CD4-positive, CD25-positive, alpha-beta regulatory T cell (primary cell): ENCODE measurements around the gene ACTR1B. TPM values are rescaled to one million over a fixed set of nuclear protein-coding genes. Genes with fewer than 3 reads are reported as not detected.

Experiments used
- ATAC-seq, 2 donors: fragments of 150-1000 bp; cut with Tn5 transposase; one replicate each; pipeline ENCODE4 v1.10.0; 2021; ENCODE audit warnings: low read depth in 2 of 2, moderate number of reproducible peaks in 2 of 2, moderate library complexity in 1 of 2
- DNase-seq, 3 donors: peaks; one replicate each; pipeline versions ENCODE4 v3.0.0 to v3.0.0-alpha.2; 2012 to 2022; ENCODE audit warnings: mixed read lengths in 1 of 3
- H3K27ac ChIP-seq: one replicate; pipeline ENCODE4 v1.7.0; 2013; ENCODE audit warnings: mild to moderate bottlenecking, low read length; ENCODE audit not compliant: insufficient read depth, poor library complexity, severe bottlenecking
- H3K27me3 ChIP-seq: one replicate; pipeline ENCODE4 v1.7.0; 2013; ENCODE audit warnings: low read length; ENCODE audit not compliant: control insufficient read depth, insufficient read depth
- H3K36me3 ChIP-seq: one replicate; pipeline ENCODE4 v1.7.0; 2013; ENCODE audit warnings: mild to moderate bottlenecking, low read length, moderate library complexity; ENCODE audit not compliant: control insufficient read depth, insufficient read depth
- H3K4me1 ChIP-seq: 2 replicates; pipeline ENCODE4 v1.7.0; 2013; ENCODE audit warnings: mild to moderate bottlenecking, low read length; ENCODE audit not compliant: insufficient read depth, control insufficient read depth, poor library complexity, severe bottlenecking
- H3K4me3 ChIP-seq: one replicate; pipeline ENCODE4 v1.7.0; 2013; ENCODE audit warnings: low read depth, mild to moderate bottlenecking, low read length, moderate library complexity
- H3K9me3 ChIP-seq, 2 experiments: 1 replicate in 1 of 2; 2 replicates in 1 of 2; pipeline ENCODE4 v1.7.0; 2013; ENCODE audit warnings: low read length in 2 of 2, mild to moderate bottlenecking in 1 of 2, moderate library complexity in 1 of 2; ENCODE audit not compliant: control insufficient read depth in 2 of 2
- H3K27ac Mint-ChIP-seq, 3 donors: one replicate each; pipeline ENCODE4 v1.8.0; 2020 to 2022; ENCODE audit warnings: mild to moderate bottlenecking in 3 of 3, mixed read lengths in 3 of 3, moderate library complexity in 2 of 3
- H3K27me3 Mint-ChIP-seq: one replicate; pipeline ENCODE4 v1.8.0; 2022; ENCODE audit warnings: mild to moderate bottlenecking, mixed read lengths
- H3K36me3 Mint-ChIP-seq: one replicate; pipeline ENCODE4 v1.8.0; 2020; ENCODE audit warnings: mixed read lengths
- H3K4me1 Mint-ChIP-seq, 4 donors: one replicate each; pipeline ENCODE4 v1.8.0; 2020 to 2022; ENCODE audit warnings: mixed read lengths in 4 of 4, mild to moderate bottlenecking in 1 of 4
- H3K4me3 Mint-ChIP-seq, 4 donors: one replicate each; pipeline ENCODE4 v1.8.0; 2020 to 2022; ENCODE audit warnings: mild to moderate bottlenecking in 4 of 4, mixed read lengths in 4 of 4, moderate library complexity in 3 of 4
- H3K9me3 Mint-ChIP-seq, 7 donors: one replicate each; pipeline ENCODE4 v1.8.0; 2020 to 2022; ENCODE audit warnings: mixed read lengths in 7 of 7, mild to moderate bottlenecking in 3 of 7, moderate library complexity in 2 of 7
- polyA plus RNA-seq, 4 donors: library from polyadenylated mRNA; unstranded; fragments of 300-500 nt; fragmentation: Illumina TruSeq; gene quantifications; one replicate each; pipeline ENCODE4 v1.2.3, GENCODE V29; 2021
- total RNA-seq: library from RNA; stranded (reverse); gene quantifications from one replicate; pipeline ENCODE4 v1.2.3, GENCODE V29; 2022

Gene ACTR1B
- total and polyA plus RNA-seq, 5 donors from 2014 or later = 12.9 to 86.3 (median 21.9) TPM

DNA sequence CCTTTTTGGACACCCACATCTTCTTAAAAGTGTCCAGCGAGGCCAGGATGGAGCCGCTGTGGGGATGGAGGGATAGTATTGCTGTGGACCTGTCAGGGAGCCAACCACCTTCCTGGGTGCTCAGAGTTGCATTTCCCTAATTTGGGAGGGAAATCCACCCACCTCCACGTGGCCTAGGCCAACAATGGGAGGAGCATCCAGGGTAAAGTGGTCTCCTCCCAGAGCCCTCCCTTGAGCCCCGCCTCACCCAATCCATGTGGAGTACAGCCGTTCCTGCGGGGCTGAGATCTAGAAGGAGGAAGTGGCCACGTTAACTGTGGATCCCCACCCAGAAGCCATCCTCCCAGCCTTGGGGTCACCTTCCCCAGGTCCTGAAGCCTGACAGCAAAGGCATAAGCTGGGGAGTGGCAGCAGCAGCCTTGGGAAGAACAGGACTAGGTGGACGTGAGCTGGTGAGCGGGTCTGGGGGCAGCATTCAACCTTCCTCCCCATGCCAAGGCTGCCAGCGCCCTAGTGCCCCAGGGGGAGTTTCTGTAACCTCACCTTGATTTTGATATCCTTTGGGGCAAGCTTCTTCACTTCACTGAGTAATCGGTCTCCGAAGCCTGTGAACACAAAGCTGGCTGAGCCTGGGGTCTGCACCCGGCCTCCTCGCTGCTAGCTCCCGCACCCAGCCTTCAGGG lies 6.8 kb downstream of the ACTR1B start:
- H3K36me3 ChIP-seq = peaks cover 34% of the 10 kb centered on the region
- ATAC-seq (no peak), DNase-seq (no peak)
- no peaks in the 10 kb centered on the region for H3K27me3 ChIP-seq
- Mint-ChIP-seq H3K4me3 (peak overlapping the region in 1 of 4 donors; percentile 15), H3K27ac (no peak overlapping the region), H3K36me3 (peaks cover 23% of the 10 kb centered on the region), H3K4me1 (peaks cover 5 to 25% (median 15%) of the 10 kb centered on the region in 4 donors), H3K27me3 (peaks cover 4% of the 10 kb centered on the region), H3K9me3 (peaks cover 0 to 4% (median 0%) of the 10 kb centered on the region in 7 donors)
- H3K27ac ChIP-seq = no peak overlapping the region
- H3K4me3 ChIP-seq = no peak overlapping the region
- H3K9me3 ChIP-seq = no peaks in the 10 kb centered on the region
- H3K4me1 ChIP-seq = peaks cover 16% of the 10 kb centered on the region

DNA sequence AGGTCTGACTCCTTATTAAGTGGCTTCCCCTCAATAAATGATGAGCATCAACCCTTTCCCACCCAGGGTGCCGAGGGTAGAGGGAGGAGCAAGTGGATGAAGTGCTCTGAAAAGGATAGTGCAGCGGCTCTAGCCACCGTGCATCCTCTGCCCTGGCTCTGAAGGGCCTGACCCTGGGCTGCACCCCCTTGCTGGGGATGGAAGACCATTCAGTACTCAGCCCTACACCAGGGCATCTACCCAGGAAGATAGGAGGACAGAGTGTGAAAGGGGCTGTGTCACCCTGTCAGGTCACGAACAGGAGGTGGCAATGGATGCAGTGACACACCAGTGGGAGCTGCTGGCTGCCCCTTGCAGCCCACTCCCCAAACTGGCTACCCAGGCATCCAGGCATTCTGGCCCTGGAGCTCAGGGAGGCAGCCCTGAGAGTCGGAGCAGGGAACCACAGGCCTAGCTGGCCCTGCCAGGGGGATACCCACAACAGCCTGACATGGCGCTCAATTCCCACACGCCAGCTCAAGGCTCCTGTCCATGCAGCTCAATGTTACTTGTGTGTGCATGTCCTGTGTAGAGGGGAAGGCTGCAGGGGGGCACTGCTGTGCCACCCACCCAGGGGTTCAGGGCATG lies 7.6 kb downstream of the ACTR1B start:
- H3K9me3 ChIP-seq = no peaks in the 10 kb centered on the region
- DNase-seq (no peak), ATAC-seq (no peak)
- peaks cover 8% of the 10 kb centered on the region for H3K4me1 ChIP-seq
- Mint-ChIP-seq H3K27ac (no peak overlapping the region), H3K36me3 (peaks cover 23% of the 10 kb centered on the region), H3K27me3 (peaks cover under 1% of the 10 kb centered on the region), H3K4me1 (peaks cover 5 to 16% (median 8%) of the 10 kb centered on the region in 4 donors), H3K9me3 (peaks cover 0 to 4% (median 0%) of the 10 kb centered on the region in 7 donors), H3K4me3 (no peak overlapping the region)
- H3K27me3 ChIP-seq = no peaks in the 10 kb centered on the region
- H3K27ac ChIP-seq = no peak overlapping the region
- peaks cover 34% of the 10 kb centered on the region for H3K36me3 ChIP-seq
- H3K4me3 ChIP-seq = no peak overlapping the region

DNA sequence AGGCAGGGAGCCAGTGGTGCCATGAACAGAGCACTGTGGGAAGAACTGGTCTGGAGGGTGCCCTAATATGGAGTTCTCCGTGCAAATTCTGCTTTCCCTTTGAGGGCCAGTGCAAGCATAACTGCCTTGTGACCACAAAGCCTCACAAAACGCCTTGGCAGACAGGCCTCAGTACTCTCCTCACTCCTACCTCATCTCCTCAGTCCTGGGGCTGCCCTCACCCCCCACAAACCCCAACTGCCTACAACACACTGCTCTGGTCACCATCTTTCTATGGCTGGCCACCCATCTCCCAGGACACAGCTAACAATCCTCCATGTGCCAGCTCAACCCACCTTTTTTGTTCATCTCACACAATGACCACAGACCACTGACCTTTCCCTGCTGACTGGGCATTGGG lies 9.1 kb downstream of the ACTR1B start:
- H3K27ac ChIP-seq = no peak overlapping the region
- no peak overlapping the region for H3K4me3 ChIP-seq
- peaks cover 2 to 13% (median 10%) of the 10 kb centered on the region in 4 donors for H3K4me1 Mint-ChIP-seq
- peak overlapping the region in 1 of 4 donors; percentile 60 for H3K4me3 Mint-ChIP-seq
- no peaks in the 10 kb centered on the region for H3K27me3 Mint-ChIP-seq
- ATAC-seq (no peak), DNase-seq (no peak)
- no peaks in the 10 kb centered on the region for H3K27me3 ChIP-seq
- peaks cover 27% of the 10 kb centered on the region for H3K36me3 Mint-ChIP-seq
- H3K36me3 ChIP-seq = peaks cover 35% of the 10 kb centered on the region
- H3K9me3 ChIP-seq = no peaks in the 10 kb centered on the region
- peak overlapping the region; percentile 57 to 87 (median 71) for H3K27ac Mint-ChIP-seq
- peaks cover 0 to 4% (median 0%) of the 10 kb centered on the region in 7 donors for H3K9me3 Mint-ChIP-seq
- H3K4me1 ChIP-seq = no peaks in the 10 kb centered on the region

DNA sequence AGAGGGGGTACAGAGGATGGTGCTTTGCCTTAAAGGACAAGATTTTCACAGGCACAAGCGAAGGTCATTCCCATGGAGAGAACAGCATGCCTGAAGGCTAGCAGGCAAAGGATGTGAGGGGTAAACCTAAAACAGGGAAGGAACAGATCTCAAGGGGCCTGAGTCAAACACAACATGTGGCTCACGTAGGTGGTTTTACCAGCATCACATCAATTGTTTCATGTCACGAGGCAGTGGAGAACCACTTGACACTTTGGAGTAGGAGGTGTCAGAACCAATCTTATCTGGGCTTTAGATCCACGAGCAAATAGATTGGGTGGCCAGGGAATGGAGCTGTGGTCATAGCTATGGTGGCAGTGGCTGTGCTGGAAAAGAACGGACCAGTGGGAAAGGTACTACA lies 9.5 kb downstream of the ACTR1B start:
- Histone ChIP-seq H3K4me1 (no peaks in the 10 kb centered on the region), H3K36me3 (peaks cover 35% of the 10 kb centered on the region), H3K9me3 (no peaks in the 10 kb centered on the region), H3K4me3 (no peak overlapping the region), H3K27me3 (no peaks in the 10 kb centered on the region), H3K27ac (no peak overlapping the region)
- ATAC-seq (no peak), DNase-seq (no peak)
- Mint-ChIP-seq H3K36me3 (peaks cover 32% of the 10 kb centered on the region), H3K4me3 (no peak overlapping the region), H3K27me3 (no peaks in the 10 kb centered on the region), H3K4me1 (peaks cover 4 to 13% (median 10%) of the 10 kb centered on the region in 4 donors), H3K9me3 (peaks cover 0 to 4% (median 0%) of the 10 kb centered on the region in 7 donors), H3K27ac (peak overlapping the region in 2 of 3 donors; percentile 47 to 63)

DNA sequence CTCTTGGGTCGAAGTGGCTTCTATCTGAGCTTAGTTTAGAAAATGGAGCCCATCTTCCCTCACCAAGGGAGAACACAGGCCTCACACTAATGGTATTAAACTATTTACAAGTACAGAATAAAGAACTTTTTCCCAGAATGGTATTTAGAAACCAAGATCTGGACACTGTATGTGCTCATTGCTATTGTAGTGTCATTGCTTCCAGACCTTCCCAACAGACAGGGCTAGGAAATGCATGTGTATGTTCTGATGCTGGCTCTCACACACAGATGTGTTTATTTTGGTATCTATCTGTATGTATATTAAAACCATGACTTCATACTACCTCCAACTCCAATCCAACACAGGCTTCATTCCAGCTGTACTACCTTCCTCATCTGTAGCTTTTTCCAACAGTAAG lies 10.0 kb downstream of the ACTR1B start:
- ATAC-seq (no peak), DNase-seq (no peak)
- H3K4me3 Mint-ChIP-seq = peak overlapping the region in 1 of 4 donors; percentile 52
- Histone ChIP-seq H3K36me3 (peaks cover 40% of the 10 kb centered on the region), H3K27ac (peak overlapping the region; percentile 14), H3K4me3 (no peak overlapping the region), H3K4me1 (no peaks in the 10 kb centered on the region), H3K9me3 (no peaks in the 10 kb centered on the region), H3K27me3 (no peaks in the 10 kb centered on the region)
- peaks cover 35% of the 10 kb centered on the region for H3K36me3 Mint-ChIP-seq
- H3K27me3 Mint-ChIP-seq = no peaks in the 10 kb centered on the region
- H3K9me3 Mint-ChIP-seq = peaks cover 0 to 4% (median 0%) of the 10 kb centered on the region in 7 donors
- H3K27ac Mint-ChIP-seq = peak overlapping the region in 1 of 3 donors; percentile 63
- H3K4me1 Mint-ChIP-seq = peaks cover 7 to 13% (median 10%) of the 10 kb centered on the region in 4 donors

DNA sequence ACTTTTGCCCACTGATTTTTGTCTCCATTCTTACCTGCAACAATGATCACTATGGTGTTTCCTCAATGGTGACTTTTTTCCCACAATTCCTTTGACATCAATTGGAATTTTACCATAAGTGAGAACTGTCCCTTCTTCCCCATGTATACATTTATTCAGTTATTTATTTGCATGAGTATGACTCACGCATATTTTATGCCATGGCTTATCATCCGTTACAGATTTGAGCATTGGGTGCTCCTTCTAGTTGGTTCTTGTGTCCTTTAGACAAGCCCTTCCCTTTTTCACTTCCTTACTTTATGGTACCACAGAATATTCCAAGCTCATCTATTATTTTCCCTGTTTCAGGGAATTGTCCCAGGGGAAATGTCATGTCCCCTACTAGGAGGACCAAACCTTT lies 10.4 kb downstream of the ACTR1B start:
- peaks cover 40% of the 10 kb centered on the region for H3K36me3 ChIP-seq
- H3K27me3 ChIP-seq = no peaks in the 10 kb centered on the region
- H3K27ac Mint-ChIP-seq = no peak overlapping the region
- H3K4me3 ChIP-seq = no peak overlapping the region
- no peaks in the 10 kb centered on the region for H3K4me1 ChIP-seq
- peaks cover 9 to 15% (median 10%) of the 10 kb centered on the region in 4 donors for H3K4me1 Mint-ChIP-seq
- peaks cover 0 to 4% (median 0%) of the 10 kb centered on the region in 7 donors for H3K9me3 Mint-ChIP-seq
- peaks cover 35% of the 10 kb centered on the region for H3K36me3 Mint-ChIP-seq
- ATAC-seq (no peak), DNase-seq (no peak)
- no peaks in the 10 kb centered on the region for H3K27me3 Mint-ChIP-seq
- H3K4me3 Mint-ChIP-seq = peak overlapping the region in 2 of 4 donors; percentile 4 to 52
- peak overlapping the region; percentile 14 for H3K27ac ChIP-seq
- H3K9me3 ChIP-seq = no peaks in the 10 kb centered on the region

DNA sequence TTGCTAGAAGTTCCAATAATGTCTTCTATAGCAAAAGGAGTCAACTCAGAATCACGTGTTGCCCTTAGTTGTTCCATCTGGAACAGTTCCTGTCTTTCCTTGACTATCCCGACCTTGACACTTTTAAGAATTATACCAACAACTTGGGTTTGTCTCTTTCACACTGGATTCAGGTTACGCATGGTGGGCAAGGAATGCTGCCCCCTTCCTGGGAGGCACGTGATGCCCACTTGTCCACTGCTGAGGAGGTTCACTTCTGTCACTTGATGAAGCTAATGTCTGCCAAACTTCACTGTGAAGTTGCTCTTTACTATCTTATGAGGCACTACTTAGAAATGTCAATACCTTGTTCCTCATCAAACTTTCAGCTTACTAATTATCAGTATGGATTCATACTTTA lies 12.7 kb downstream of the ACTR1B start:
- Mint-ChIP-seq H3K4me3 (peak overlapping the region in 2 of 4 donors; percentile 14 to 60), H3K27ac (peak overlapping the region in 1 of 3 donors; percentile 79)
- H3K4me1 ChIP-seq = peaks cover 16% of the 10 kb centered on the region

More for the DNA sequence above, 12.7 kb downstream of the ACTR1B start:
- no peak for DNase-seq
- Histone ChIP-seq H3K27ac (no peak overlapping the region), H3K27me3 (no peaks in the 10 kb centered on the region), H3K4me3 (no peak overlapping the region), H3K9me3 (no peaks in the 10 kb centered on the region), H3K36me3 (peaks cover 32% of the 10 kb centered on the region)
- no peaks in the 10 kb centered on the region for H3K27me3 Mint-ChIP-seq
- H3K9me3 Mint-ChIP-seq = peaks cover 0 to 4% (median 0%) of the 10 kb centered on the region in 7 donors
- peaks cover 33% of the 10 kb centered on the region for H3K36me3 Mint-ChIP-seq
- no peak for ATAC-seq
- H3K4me1 Mint-ChIP-seq = peaks cover 10 to 33% (median 24%) of the 10 kb centered on the region in 4 donors
